Measurements from ENCODE around the gene IGF2R. TPM values are rescaled to one million over a fixed set of nuclear protein-coding genes. Genes with fewer than 3 reads are reported as not detected.

Gene IGF2R
- total and polyA plus RNA-seq, 9 donors: 29.3 to 116 (median 49.2) TPM

GRCh38 chr6:160070427-160070826 lies 101.5 kb downstream of the IGF2R start:
- Histone ChIP-seq H3K4me1 (ENCODE audit: insufficient read depth) (no peaks in the 10 kb centered on the region), H3K27ac (no peak overlapping the region), H3K9me3 (no peaks in the 10 kb centered on the region), H3K36me3 (no peaks in the 10 kb centered on the region), H3K27me3 (no peaks in the 10 kb centered on the region), H3K4me3 (no peak overlapping the region)
- no peak for DNase-seq
- intact Hi-C loops (cut with DNase I): no loop called here
- WGBS, 3 donors: 91 to 96% (median 94%) methylated on average over 11 of the region's 11 CpGs
- TF ChIP-seq POLR2A (IDR thresholded peaks at IDR 0.05): no peak
- TF ChIP-seq CTCF (IDR thresholded peaks at IDR 0.05): no peak
- TF ChIP-seq EP300 (IDR thresholded peaks at IDR 0.05): no peak

- Histone ChIP-seq H3K27me3 (no peaks in the 10 kb centered on the region), H3K9me3 (no peaks in the 10 kb centered on the region), H3K27ac (no peak overlapping the region), H3K4me3 (no peak overlapping the region), H3K36me3 (no peaks in the 10 kb centered on the region), H3K4me1 (ENCODE audit: insufficient read depth) (no peaks in the 10 kb centered on the region)
- DNase-seq: no peak
- 88 to 100% (median 94%) methylated on average over 2 of the region's 2 CpGs for WGBS, 3 donors
- TF ChIP-seq EP300 (IDR thresholded peaks at IDR 0.05): no peak
- TF ChIP-seq CTCF (IDR thresholded peaks at IDR 0.05): no peak
- TF ChIP-seq POLR2A (IDR thresholded peaks at IDR 0.05): no peak
- intact Hi-C loops (cut with DNase I): no loop called here
Observed at GRCh38 chr6:160070831-160071230, 101.9 kb downstream of the IGF2R start.

GRCh38 chr6:160071805-160072690 lies 103.2 kb downstream of the IGF2R start:
- Histone ChIP-seq H3K4me1 (ENCODE audit: insufficient read depth) (no peaks in the 10 kb centered on the region), H3K27ac (no peak overlapping the region), H3K27me3 (no peaks in the 10 kb centered on the region), H3K9me3 (no peaks in the 10 kb centered on the region), H3K36me3 (no peaks in the 10 kb centered on the region), H3K4me3 (no peak overlapping the region)
- TF ChIP-seq POLR2A (IDR thresholded peaks at IDR 0.05): no peak
- TF ChIP-seq CTCF (IDR thresholded peaks at IDR 0.05): peak in 1 of 3 donors; percentile 7
- 78 to 82% (median 81%) methylated on average over 11 of the region's 11 CpGs for WGBS, 3 donors
- no peak for DNase-seq
- intact Hi-C loops (cut with DNase I): no loop called here

GRCh38 chr6:160073272-160073671 lies 104.4 kb downstream of the IGF2R start:
- TF ChIP-seq CTCF (IDR thresholded peaks at IDR 0.05): no peak
- no peak for TF ChIP-seq POLR2A (IDR thresholded peaks at IDR 0.05)
- TF ChIP-seq EP300 (IDR thresholded peaks at IDR 0.05): no peak

More at GRCh38 chr6:160073272-160073671, 104.4 kb downstream of the IGF2R start:
- Histone ChIP-seq H3K36me3 (no peaks in the 10 kb centered on the region), H3K4me3 (no peak overlapping the region), H3K9me3 (no peaks in the 10 kb centered on the region), H3K27ac (no peak overlapping the region), H3K27me3 (no peaks in the 10 kb centered on the region), H3K4me1 (ENCODE audit: insufficient read depth) (no peaks in the 10 kb centered on the region)
- DNase-seq: no peak
- intact Hi-C loops (cut with DNase I): no loop called here
- WGBS, 3 donors: 88 to 93% (median 89%) methylated on average over 9 of the region's 9 CpGs
